Measurements from ENCODE around the gene TRIP6.

TRIP6 gene

DNA sequence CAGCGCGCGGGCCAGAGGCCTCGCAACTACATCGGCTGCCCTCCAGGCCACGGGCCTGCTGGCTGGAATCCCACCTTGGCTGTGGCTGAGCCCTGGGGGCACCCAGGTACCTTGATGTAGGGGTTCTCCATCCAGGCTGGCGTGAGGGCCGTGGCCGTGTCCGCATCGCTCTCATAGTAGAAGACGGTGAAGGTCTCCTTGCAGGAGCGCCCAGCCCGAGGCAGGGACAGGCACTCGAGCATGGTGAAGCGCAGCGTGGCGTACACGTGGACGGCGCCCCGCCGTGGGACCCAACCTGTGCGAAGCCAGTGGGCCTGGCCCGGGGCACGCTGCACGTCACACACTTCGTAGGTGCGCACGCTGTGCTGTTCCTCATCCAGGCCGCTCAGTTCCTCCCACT is 43.7 kb upstream of the TRIP6 start:
- TF ChIP-seq CTCF (IDR thresholded peaks at IDR 0.05; ENCODE audit: low read depth, low read length, missing control alignments), result no peak
- no peak overlapping the region for H3K4me3 ChIP-seq (ENCODE audit: low read depth, low read length)
- in situ Hi-C loops (cut with HindIII; ENCODE audit: low sequenced_read_pairs), result no loop called here
- no peak for DNase-seq (ENCODE audit: low read depth)

GRCh38 chr7:100824499-100825214 is 42.5 kb upstream of the TRIP6 start:
- in situ Hi-C loops (cut with HindIII; ENCODE audit: low sequenced_read_pairs), result no loop called here
- no peak for DNase-seq (ENCODE audit: low read depth)
- no peak for TF ChIP-seq CTCF (IDR thresholded peaks at IDR 0.05; ENCODE audit: low read depth, low read length, missing control alignments)
- H3K4me3 ChIP-seq (ENCODE audit: low read depth, low read length), result peak overlapping the region; percentile 81

DNA sequence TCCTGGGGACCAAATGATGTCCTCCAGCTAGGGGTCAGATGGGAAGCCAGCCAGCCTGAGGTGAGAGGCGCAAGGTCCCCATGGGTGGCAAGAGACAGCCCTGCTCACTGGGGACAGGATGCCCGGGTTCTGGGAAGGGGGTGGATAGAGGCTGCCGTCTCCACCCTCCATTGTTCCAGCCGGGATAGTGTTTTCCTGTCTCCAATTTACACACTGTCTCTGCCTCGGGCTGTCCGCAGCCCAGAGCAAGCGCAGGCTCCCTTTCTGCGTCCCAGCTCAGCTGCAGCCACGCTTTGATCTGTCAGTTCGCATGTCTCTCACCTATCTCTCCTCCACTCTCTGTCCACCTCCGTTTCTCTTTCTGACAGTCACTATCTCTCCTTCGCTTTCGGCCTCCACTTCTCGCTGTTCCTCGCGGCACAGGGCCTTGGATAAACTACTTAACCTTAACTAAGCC is 41.9 kb upstream of the TRIP6 start:
- peak overlapping the region; percentile 81 for H3K4me3 ChIP-seq (ENCODE audit: low read depth, low read length)
- DNase-seq (ENCODE audit: low read depth), result no peak
- no peak for TF ChIP-seq CTCF (IDR thresholded peaks at IDR 0.05; ENCODE audit: low read depth, low read length, missing control alignments)
- in situ Hi-C loops (cut with HindIII; ENCODE audit: low sequenced_read_pairs), result no loop called here

DNA sequence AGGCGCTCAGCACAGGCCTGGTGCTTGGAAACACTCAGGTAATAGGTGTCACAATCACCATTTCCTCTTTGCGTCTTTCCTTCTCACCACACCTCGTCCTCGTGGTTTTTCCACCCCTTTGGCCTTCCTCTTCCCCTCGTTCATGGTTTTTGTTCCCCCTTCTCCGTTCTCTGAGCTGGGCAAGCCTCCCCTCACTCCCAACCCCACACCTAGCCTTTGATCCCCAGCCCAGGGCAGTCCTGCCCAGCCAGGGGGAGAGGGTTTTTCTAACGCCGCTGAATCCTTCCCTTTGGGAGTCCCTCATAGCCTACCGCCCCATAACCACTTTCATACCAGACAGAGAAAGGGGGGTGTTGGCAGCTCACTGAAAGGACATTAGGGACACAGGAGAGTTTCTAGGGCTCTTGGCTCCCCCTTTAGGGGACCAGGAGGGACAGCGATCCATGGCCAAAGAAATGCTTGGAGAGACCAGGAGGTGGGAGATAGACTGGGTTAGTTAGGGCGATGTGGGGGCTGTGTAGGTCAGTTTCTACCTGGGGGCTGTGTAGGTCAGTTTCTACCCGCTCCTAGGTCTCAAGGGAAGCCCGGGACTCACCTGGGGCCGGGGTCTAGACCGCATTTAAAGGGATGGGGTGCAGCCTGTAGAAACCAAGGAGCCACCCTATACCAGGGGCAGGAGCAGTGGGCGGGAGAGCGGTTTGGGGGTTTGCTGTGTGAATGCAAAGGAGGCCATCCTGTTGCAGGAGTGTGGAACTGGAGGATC is 41.3 kb upstream of the TRIP6 start:
- peak; percentile 18 for DNase-seq (ENCODE audit: low read depth)
- peak; percentile 48 for TF ChIP-seq CTCF (IDR thresholded peaks at IDR 0.05; ENCODE audit: low read depth, low read length, missing control alignments)
- peak overlapping the region; percentile 81 for H3K4me3 ChIP-seq (ENCODE audit: low read depth, low read length)
- in situ Hi-C loops (cut with HindIII; ENCODE audit: low sequenced_read_pairs), result no loop called here

DNA sequence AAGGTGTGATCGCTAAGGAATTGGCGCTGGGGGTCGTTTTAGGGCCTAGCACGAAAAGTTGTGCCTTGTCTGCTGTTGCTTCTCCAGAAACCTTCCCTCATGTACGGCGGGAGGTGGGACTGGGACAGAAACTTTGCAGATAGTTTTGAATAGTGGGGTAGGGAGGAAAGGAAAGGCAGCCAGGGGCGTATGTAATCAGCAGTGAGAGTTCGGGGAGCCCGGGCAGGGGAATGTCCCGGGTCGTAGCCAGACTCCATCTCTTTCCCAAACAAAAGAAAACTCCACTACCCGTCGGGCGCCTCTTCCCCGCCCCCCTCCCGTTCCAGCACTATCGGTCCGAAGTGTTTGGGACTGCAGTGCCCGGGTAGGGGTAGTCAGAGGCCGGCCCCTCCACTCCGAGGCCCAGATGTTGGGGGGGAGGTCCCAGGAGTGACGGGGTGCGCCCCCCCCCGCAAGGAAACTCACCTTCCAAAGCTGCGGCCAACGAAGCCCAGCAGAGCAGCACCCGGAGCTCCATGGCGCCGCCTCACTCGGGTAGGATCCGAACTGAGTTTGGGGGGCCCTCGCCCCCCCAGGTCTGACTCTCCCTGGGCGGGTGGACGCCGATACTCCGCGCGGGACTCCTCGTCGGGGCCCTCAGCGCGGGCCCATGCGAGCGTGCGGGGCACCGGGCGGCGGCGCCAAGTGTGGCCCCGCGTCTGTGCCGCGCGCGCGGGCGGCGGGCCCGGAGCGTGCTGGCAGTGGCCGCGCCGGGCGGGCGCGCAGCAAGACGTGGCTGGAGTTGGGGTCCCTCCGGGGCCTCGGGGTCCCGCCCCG is 40.5 kb upstream of the TRIP6 start:
- TF ChIP-seq CTCF (IDR thresholded peaks at IDR 0.05; ENCODE audit: low read depth, low read length, missing control alignments), result no peak
- H3K4me3 ChIP-seq (ENCODE audit: low read depth, low read length), result peak overlapping the region; percentile 81
- no peak for DNase-seq (ENCODE audit: low read depth)
- in situ Hi-C loops (cut with HindIII; ENCODE audit: low sequenced_read_pairs), result no loop called here

Data from astrocyte of the cerebellum (primary cell).